B cell (primary cell): ENCODE results near the gene RPL7L1. TPM values are rescaled to one million over a fixed set of nuclear protein-coding genes. Genes with fewer than 3 reads are reported as not detected.

Source experiments
- ATAC-seq: fragments of 200-7000 bp; cut with Tn5 transposase; one replicate; pipeline ENCODE4 v1.10.0; 2021; ENCODE audit warnings: low read depth, mild to moderate bottlenecking, moderate number of reproducible peaks, moderate library complexity
- CTCF ChIA-PET: fragments of 350-600 bp; sonication (Branson Sonifier 250); formaldehyde crosslinking; loops from one replicate; lab custom pipeline; 2021; ENCODE audit warnings: antibody characterized with exemption, inconsistent platforms; lab: Charles Lee
- POLR2A ChIA-PET: fragments of 350-600 bp; sonication (Branson Sonifier 250); formaldehyde crosslinking; loops from one replicate; lab custom pipeline; 2021; ENCODE audit warnings: antibody characterized with exemption; lab: Charles Lee
- DNase-seq: peaks from one replicate; pipeline ENCODE4 v3.0.0; 2013
- H2AFZ ChIP-seq: 2 replicates; pipeline ENCODE4 v1.6.1; 2012; ENCODE audit warnings: mild to moderate bottlenecking, low read depth, low read length; ENCODE audit not compliant: insufficient read depth, poor library complexity, severe bottlenecking
- H3K27ac ChIP-seq, 2 donors: 1 replicate in 1 of 2; 2 replicates in 1 of 2; pipeline ENCODE4 v1.5.1; 2012 to 2013; ENCODE audit warnings: low read length in 2 of 2, mild to moderate bottlenecking in 2 of 2, moderate library complexity in 1 of 2
- H3K27me3 ChIP-seq, 4 experiments: fragments of 200-600 bp in 1 of 4; sonication (generic) in 1 of 4; replicated peaks in 1 of 4; 1 replicate in 2 of 4; 2 replicates in 2 of 4; pipeline versions ENCODE4 v1.6.1 to v1.7.0; 2013 to 2016; ENCODE audit warnings: low read length in 3 of 4, mild to moderate bottlenecking in 2 of 4, mixed read lengths in 1 of 4, moderate library complexity in 1 of 4; ENCODE audit not compliant: insufficient read depth in 4 of 4, control insufficient read depth in 3 of 4; ENCODE audit errors: control extremely low read depth in 1 of 4
- H3K36me3 ChIP-seq, 2 experiments: replicated peaks in 1 of 2; 1 replicate in 1 of 2; 2 replicates in 1 of 2; pipeline versions ENCODE4 v1.6.1 to v1.7.1; 2013; ENCODE audit warnings: low read length in 1 of 2; ENCODE audit not compliant: insufficient read depth in 2 of 2, control insufficient read depth in 1 of 2; ENCODE audit errors: control extremely low read depth in 1 of 2, extremely low read depth in 1 of 2
- H3K4me1 ChIP-seq, 2 donors: fragments of 200-600 bp in 1 of 2; sonication (generic) in 1 of 2; 1 replicate in 1 of 2; 2 replicates in 1 of 2; pipeline versions ENCODE4 v1.5.1 to v1.6.1; 2013 to 2017; ENCODE audit warnings: low read length in 2 of 2; ENCODE audit not compliant: control insufficient read depth in 2 of 2, insufficient read depth in 2 of 2
- H3K4me2 ChIP-seq: replicated peaks from 2 replicates; pipeline ENCODE3; 2012; ENCODE audit warnings: mild to moderate bottlenecking, low read depth, low read length; ENCODE audit not compliant: poor library complexity, severe bottlenecking
- H3K4me3 ChIP-seq, 5 experiments: fragments of 200-600 bp in 1 of 5; sonication (generic) in 1 of 5; 1 replicate in 3 of 5; 2 replicates in 2 of 5; pipeline versions ENCODE4 v1.5.1 to v1.7.0; 2011 to 2016; ENCODE audit warnings: low read length in 4 of 5, mild to moderate bottlenecking in 4 of 5, low read depth in 2 of 5, control low read depth in 1 of 5, moderate library complexity in 1 of 5; ENCODE audit not compliant: insufficient read depth in 1 of 5; ENCODE audit errors: control extremely low read depth in 1 of 5, extremely low read depth in 1 of 5
- H3K79me2 ChIP-seq: fragments of 200-600 bp; sonication (generic); one replicate; pipeline ENCODE4 v1.6.0; 2016; ENCODE audit warnings: low read length; ENCODE audit not compliant: control insufficient read depth, insufficient read depth
- H3K9ac ChIP-seq: fragments of 200-600 bp; sonication (generic); 2 replicates; pipeline ENCODE4 v1.6.1; 2017; ENCODE audit warnings: mild to moderate bottlenecking, low read length, moderate library complexity
- H3K9me3 ChIP-seq, 3 donors: one replicate each; pipeline versions ENCODE4 v1.6.1 to v1.7.1; 2013; ENCODE audit warnings: low read length in 2 of 3; ENCODE audit not compliant: control insufficient read depth in 2 of 3, insufficient read depth in 1 of 3; ENCODE audit errors: control extremely low read depth in 1 of 3
- H4K20me1 ChIP-seq: 2 replicates; pipeline ENCODE4 v1.6.0; 2012; ENCODE audit warnings: mild to moderate bottlenecking, low read length; ENCODE audit not compliant: insufficient read depth, control insufficient read depth, poor library complexity, severe bottlenecking
- H3K27ac Mint-ChIP-seq: one replicate; pipeline ENCODE4 v1.8.0; 2021; ENCODE audit warnings: mixed read lengths
- H3K27me3 Mint-ChIP-seq: one replicate; pipeline ENCODE4 v1.8.0; 2021; ENCODE audit warnings: mixed read lengths
- H3K4me1 Mint-ChIP-seq: one replicate; pipeline ENCODE4 v1.8.0; 2021; ENCODE audit warnings: mixed read lengths
- H3K4me3 Mint-ChIP-seq: one replicate; pipeline ENCODE4 v1.8.0; 2021; ENCODE audit warnings: mixed read lengths
- H3K9me3 Mint-ChIP-seq: one replicate; pipeline ENCODE4 v1.8.0; 2022; ENCODE audit warnings: mixed read lengths; ENCODE audit not compliant: insufficient read depth
- CTCF ChIP-seq: fragments of 200-600 bp; IDR thresholded peaks from one replicate; pipeline ENCODE4 v1.8.0; 2022; ENCODE audit warnings: antibody characterized with exemption, mild to moderate bottlenecking
- EZH2 ChIP-seq: IDR thresholded peaks from 2 replicates; pipeline ENCODE4 v1.6.1; 2012; ENCODE audit warnings: borderline replicate concordance, low read depth, mild to moderate bottlenecking, moderate library complexity, low read length; ENCODE audit not compliant: insufficient read depth, poor library complexity, severe bottlenecking
- WGBS: methylation state at CpG from one replicate; pipeline ENCODE4 v1.1.5; 2013; ENCODE audit warnings: missing lambda C conversion rate; ENCODE audit not compliant: insufficient coverage; 5-methylcytosine and 5-hydroxymethylcytosine counted together
- intact Hi-C: fragments of 100-400 bp; cut with micrococcal nuclease; formaldehyde crosslinking; loops from one replicate; pipeline ENCODE4 v1.10.0; 2022
- polyA plus RNA-seq: library from polyadenylated mRNA; depleted of rRNA; stranded (reverse); fragments of >200 nt; gene quantifications from 2 replicates; pipeline ENCODE4 v1.2.3, GENCODE V29; 2012
- total RNA-seq, 2 donors: library from RNA; stranded (reverse); fragments of 120-200 nt in 1 of 2; gene quantifications; 1 replicate in 1 of 2; 2 replicates in 1 of 2; pipeline versions ENCODE4 v1.2.3 to v1.2.4, GENCODE V29; 2013 to 2022

The RPL7L1 gene
- total and polyA plus RNA-seq, 2 donors (not counting 1 experiment from before 2014, with no cell fraction given): 14.5 to 100 TPM

- no peak overlapping the region for H3K27ac Mint-ChIP-seq
Measured at GRCh38 chr6:42873313-42873712, 6.1 kb upstream of the RPL7L1 start.

More at GRCh38 chr6:42873313-42873712, 6.1 kb upstream of the RPL7L1 start:
- Histone ChIP-seq H3K27me3 (no peaks in the 10 kb centered on the region), H3K4me1 (no peaks in the 10 kb centered on the region), H3K9me3 (no peaks in the 10 kb centered on the region), H3K9ac (no peak overlapping the region), H4K20me1 (no peaks in the 10 kb centered on the region), H3K36me3 (peaks cover 0 to 4% of the 10 kb centered on the region in 2 experiments), H2AFZ (no peak overlapping the region), H3K4me2 (no peak overlapping the region), H3K27ac (no peak overlapping the region), H3K79me2 (no peaks in the 10 kb centered on the region), H3K4me3 (no peak overlapping the region)
- TF ChIP-seq EZH2: no peak
- no peak for TF ChIP-seq CTCF
- peaks cover 3% of the 10 kb centered on the region for H3K4me1 Mint-ChIP-seq
- intact Hi-C loops: loop anchor here (10.0 kb wide), 1 partner anchor 659 kb away; the partner anchor contains the start of gene MRPS10
- ATAC-seq: no peak
- no peaks in the 10 kb centered on the region for H3K27me3 Mint-ChIP-seq
- ChIA-PET POLR2A (interaction anchor here (1.2 kb wide), 1 partner anchor 18 kb away, joined by 4 read pairs; a partner anchor contains a TSS), CTCF (interaction anchor here (0.7 to 1.6 kb wide), 6 partner anchors 20 to 1314 kb away, joined by 3 to 9 read pairs (median 4); no protein-coding TSS in a partner anchor)
- H3K4me3 Mint-ChIP-seq: no peak overlapping the region
- DNase-seq: no peak
- no peaks in the 10 kb centered on the region for H3K9me3 Mint-ChIP-seq
- no CpG with 5 or more reads among the region's 2 CpGs for WGBS
